ENCODE results near the gene FHAD1. TPM values are rescaled to one million over a fixed set of nuclear protein-coding genes. Genes with fewer than 3 reads are reported as not detected.

FHAD1 gene
- total and polyA plus RNA-seq, 2 donors (not counting 3 experiments of a cell fraction or from before 2014, with no cell fraction given) = 0.04 to 0.69 TPM

DNA sequence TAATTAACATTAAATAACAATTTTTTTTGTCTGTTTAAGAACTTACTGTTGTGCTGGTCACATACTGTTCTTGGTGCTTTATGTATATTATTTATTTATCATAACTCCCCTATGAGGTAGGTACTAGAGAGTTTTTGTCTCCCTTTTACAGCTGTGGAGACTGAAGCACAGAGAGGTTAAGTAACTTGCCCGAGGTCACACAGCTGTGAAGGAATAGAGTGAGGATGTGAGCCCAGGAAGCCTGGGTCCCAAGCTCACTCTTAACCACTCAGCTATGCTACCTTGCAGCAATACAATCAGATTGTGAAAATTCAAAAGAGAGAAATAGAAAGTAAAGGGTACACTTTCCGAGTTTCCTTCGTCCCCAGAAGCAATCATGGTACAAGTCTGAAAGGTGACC lies 35.6 kb upstream of the FHAD1 start:
- dilution Hi-C loops (cut with MboI; ENCODE audit: extremely low pct_ligation_motif_present, low sequenced_read_pairs) = no loop called here
- H3K36me3 ChIP-seq (ENCODE audit: control insufficient read depth in 2 of 2, extremely low read depth in 1 of 2, insufficient read depth in 2 of 2, low read length in 2 of 2) = peaks cover 0 to 3% of the 10 kb centered on the region in 2 experiments
- intact Hi-C loops (cut with micrococcal nuclease) = no loop called here
- peaks cover 3% of the 10 kb centered on the region for H3K4me1 ChIP-seq (ENCODE audit: control insufficient read depth, extremely low read depth, insufficient read depth, low read length)
- no peaks in the 10 kb centered on the region for H3K9me3 ChIP-seq (replicated peaks; ENCODE audit: control insufficient read depth, insufficient read depth, low read length)
- no peak overlapping the region for H3K4me3 ChIP-seq (replicated peaks in 1 of 3; ENCODE audit: insufficient read depth in 1 of 3, low read depth in 1 of 3, low read length in 3 of 3)
- FAIRE-seq (no peak), DNase-seq (ENCODE audit: low read depth, low spot score) (no peak)
- H2AFZ ChIP-seq (ENCODE audit: low read depth, low read length) = no peak overlapping the region
- POLR2A ChIA-PET = no interaction called here
- H3K9me1 ChIP-seq (replicated peaks; ENCODE audit: control insufficient read depth, extremely low read depth, insufficient read depth, low read length) = no peaks in the 10 kb centered on the region
- H3K9ac ChIP-seq (replicated peaks; ENCODE audit: extremely low read depth, insufficient read depth, low read length) = no peak overlapping the region
- no peak overlapping the region for H3K27ac ChIP-seq (ENCODE audit: insufficient read depth, low read depth, low read length)
- BruUV-seq (replicated peaks) = no TSS peak
- CTCF ChIA-PET = no interaction called here
- H4K20me1 ChIP-seq (replicated peaks; ENCODE audit: control insufficient read depth, extremely low read depth, insufficient read depth, low read length) = no peaks in the 10 kb centered on the region
- TF ChIP-seq EZH2 (IDR thresholded peaks at IDR 0.05; ENCODE audit: borderline replicate concordance, low read depth, low read length, severe bottlenecking) = no peak
- TF ChIP-seq POLR2AphosphoS5 (IDR thresholded peaks at IDR 0.05; ENCODE audit: insufficient read depth, low read depth, low read length) = no peak
- TF ChIP-seq MYC (IDR thresholded peaks at IDR 0.05; ENCODE audit: low read depth, low read length) = no peak
- no peak for TF ChIP-seq JUN (IDR thresholded peaks at IDR 0.05; ENCODE audit: borderline replicate concordance, insufficient read depth, insufficient read length, low read depth)
- TF ChIP-seq, protein P1, sequence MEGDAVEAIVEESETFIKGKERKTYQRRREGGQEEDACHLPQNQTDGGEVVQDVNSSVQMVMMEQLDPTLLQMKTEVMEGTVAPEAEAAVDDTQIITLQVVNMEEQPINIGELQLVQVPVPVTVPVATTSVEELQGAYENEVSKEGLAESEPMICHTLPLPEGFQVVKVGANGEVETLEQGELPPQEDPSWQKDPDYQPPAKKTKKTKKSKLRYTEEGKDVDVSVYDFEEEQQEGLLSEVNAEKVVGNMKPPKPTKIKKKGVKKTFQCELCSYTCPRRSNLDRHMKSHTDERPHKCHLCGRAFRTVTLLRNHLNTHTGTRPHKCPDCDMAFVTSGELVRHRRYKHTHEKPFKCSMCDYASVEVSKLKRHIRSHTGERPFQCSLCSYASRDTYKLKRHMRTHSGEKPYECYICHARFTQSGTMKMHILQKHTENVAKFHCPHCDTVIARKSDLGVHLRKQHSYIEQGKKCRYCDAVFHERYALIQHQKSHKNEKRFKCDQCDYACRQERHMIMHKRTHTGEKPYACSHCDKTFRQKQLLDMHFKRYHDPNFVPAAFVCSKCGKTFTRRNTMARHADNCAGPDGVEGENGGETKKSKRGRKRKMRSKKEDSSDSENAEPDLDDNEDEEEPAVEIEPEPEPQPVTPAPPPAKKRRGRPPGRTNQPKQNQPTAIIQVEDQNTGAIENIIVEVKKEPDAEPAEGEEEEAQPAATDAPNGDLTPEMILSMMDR (IDR thresholded peaks at IDR 0.05; ENCODE audit: extremely low read depth in 1 of 2, insufficient read depth in 1 of 2, low read depth in 1 of 2, low read length in 2 of 2) = no peak
- no peak for TF ChIP-seq POLR2A (IDR thresholded peaks at IDR 0.05; ENCODE audit: low read depth, low read length)
- TF ChIP-seq MAX (IDR thresholded peaks at IDR 0.05; ENCODE audit: insufficient read depth, insufficient read length) = no peak
- TF ChIP-seq GATA2 (IDR thresholded peaks at IDR 0.05; ENCODE audit: insufficient read depth, insufficient read length, low read depth, low read length) = no peak
- no peak for TF ChIP-seq FOS (IDR thresholded peaks at IDR 0.05; ENCODE audit: borderline replicate concordance, insufficient read depth, low read length)
- no peak overlapping the region for H3K4me2 ChIP-seq (ENCODE audit: insufficient read depth, low read length)
- H3K27me3 ChIP-seq (ENCODE audit: control insufficient read depth in 2 of 2, insufficient read depth in 2 of 2, low read length in 2 of 2) = no peaks in the 10 kb centered on the region
- no peaks in the 10 kb centered on the region for H3K79me2 ChIP-seq (ENCODE audit: control insufficient read depth, insufficient read depth, low read length)

Data from endothelial cell of umbilical vein (primary cell).